ENCODE data around the gene PTCHD4. TPM values are rescaled to one million over a fixed set of nuclear protein-coding genes. Genes with fewer than 3 reads are reported as not detected.

Gene PTCHD4
- total and polyA plus RNA-seq, 2 of the 13 experiments (the other 11 are each of a cell fraction or from before 2014, with no cell fraction given), result 28.4 to 32.9 TPM

DNA sequence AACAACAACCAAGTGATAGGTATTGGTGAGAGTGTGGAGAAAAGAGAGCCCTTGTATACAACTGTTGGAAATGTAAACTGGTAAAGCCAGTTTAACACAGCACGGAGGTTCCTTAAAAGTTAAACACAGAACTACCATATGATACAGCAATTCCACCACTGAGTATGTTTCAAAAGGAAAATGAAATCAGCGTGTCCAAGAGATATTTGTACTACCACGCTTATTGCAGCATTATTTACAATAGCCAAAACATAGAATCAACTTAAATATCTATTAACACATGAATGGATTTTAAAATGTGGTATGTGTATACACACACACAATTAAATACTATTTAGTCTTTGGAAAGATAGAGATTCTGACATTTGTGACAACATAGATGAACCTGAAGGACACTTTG, 1.1 kb downstream of the PTCHD4 start (continued):
- 0 out of 2 replicates have a peak, but pooled peaks have one; percentile 35 for TF ChIP-seq MIXL1 (CRISPR knock-in tag; IDR thresholded peaks at IDR 0.05)
- 0 out of 2 replicates have a peak, but pooled peaks have one; percentile 35 for TF ChIP-seq TGIF2 (CRISPR knock-in tag; IDR thresholded peaks at IDR 0.05)
- no peak for TF ChIP-seq ZIK1 (CRISPR knock-in tag; IDR thresholded peaks at IDR 0.05; ENCODE audit: borderline replicate concordance, low read depth)
- TF ChIP-seq MTF2 (CRISPR knock-in tag; IDR thresholded peaks at IDR 0.05; ENCODE audit: borderline replicate concordance), result no peak
- no peak for TF ChIP-seq TRIM24 (CRISPR knock-in tag; IDR thresholded peaks at IDR 0.05)
- TF ChIP-seq, protein P1, sequence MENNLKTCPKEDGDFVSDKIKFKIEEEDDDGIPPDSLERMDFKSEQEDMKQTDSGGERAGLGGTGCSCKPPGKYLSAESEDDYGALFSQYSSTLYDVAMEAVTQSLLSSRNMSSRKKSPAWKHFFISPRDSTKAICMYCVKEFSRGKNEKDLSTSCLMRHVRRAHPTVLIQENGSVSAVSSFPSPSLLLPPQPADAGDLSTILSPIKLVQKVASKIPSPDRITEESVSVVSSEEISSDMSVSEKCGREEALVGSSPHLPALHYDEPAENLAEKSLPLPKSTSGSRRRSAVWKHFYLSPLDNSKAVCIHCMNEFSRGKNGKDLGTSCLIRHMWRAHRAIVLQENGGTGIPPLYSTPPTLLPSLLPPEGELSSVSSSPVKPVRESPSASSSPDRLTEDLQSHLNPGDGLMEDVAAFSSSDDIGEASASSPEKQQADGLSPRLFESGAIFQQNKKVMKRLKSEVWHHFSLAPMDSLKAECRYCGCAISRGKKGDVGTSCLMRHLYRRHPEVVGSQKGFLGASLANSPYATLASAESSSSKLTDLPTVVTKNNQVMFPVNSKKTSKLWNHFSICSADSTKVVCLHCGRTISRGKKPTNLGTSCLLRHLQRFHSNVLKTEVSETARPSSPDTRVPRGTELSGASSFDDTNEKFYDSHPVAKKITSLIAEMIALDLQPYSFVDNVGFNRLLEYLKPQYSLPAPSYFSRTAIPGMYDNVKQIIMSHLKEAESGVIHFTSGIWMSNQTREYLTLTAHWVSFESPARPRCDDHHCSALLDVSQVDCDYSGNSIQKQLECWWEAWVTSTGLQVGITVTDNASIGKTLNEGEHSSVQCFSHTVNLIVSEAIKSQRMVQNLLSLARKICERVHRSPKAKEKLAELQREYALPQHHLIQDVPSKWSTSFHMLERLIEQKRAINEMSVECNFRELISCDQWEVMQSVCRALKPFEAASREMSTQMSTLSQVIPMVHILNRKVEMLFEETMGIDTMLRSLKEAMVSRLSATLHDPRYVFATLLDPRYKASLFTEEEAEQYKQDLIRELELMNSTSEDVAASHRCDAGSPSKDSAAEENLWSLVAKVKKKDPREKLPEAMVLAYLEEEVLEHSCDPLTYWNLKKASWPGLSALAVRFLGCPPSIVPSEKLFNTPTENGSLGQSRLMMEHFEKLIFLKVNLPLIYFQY (CRISPR knock-in tag; IDR thresholded peaks at IDR 0.05; ENCODE audit: borderline replicate concordance), result no peak
- TF ChIP-seq DMAP1 (CRISPR knock-in tag; IDR thresholded peaks at IDR 0.05), result peak; percentile 43; the same call in 1 of the 2 replicates
- no peak for TF ChIP-seq RFXAP (CRISPR knock-in tag; IDR thresholded peaks at IDR 0.05; ENCODE audit: borderline replicate concordance)
- TF ChIP-seq NFIC (IDR thresholded peaks at IDR 0.05; ENCODE audit: low read length), result no peak
- TF ChIP-seq, protein P2, sequence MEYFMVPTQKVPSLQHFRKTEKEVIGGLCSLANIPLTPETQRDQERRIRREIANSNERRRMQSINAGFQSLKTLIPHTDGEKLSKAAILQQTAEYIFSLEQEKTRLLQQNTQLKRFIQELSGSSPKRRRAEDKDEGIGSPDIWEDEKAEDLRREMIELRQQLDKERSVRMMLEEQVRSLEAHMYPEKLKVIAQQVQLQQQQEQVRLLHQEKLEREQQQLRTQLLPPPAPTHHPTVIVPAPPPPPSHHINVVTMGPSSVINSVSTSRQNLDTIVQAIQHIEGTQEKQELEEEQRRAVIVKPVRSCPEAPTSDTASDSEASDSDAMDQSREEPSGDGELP (IDR thresholded peaks at IDR 0.05; ENCODE audit: borderline replicate concordance, low read depth), result 0 out of 2 replicates have a peak, but pooled peaks have one; percentile 13
- TF ChIP-seq ZFP1 (CRISPR knock-in tag; IDR thresholded peaks at IDR 0.05), result 0 out of 2 replicates have a peak, but pooled peaks have one; percentile 29
- 0 out of 2 replicates have a peak, but pooled peaks have one; percentile 49 for TF ChIP-seq DNMT3B (CRISPR knock-in tag; conservative IDR thresholded peaks at IDR 0.05)
- TF ChIP-seq, protein P3, sequence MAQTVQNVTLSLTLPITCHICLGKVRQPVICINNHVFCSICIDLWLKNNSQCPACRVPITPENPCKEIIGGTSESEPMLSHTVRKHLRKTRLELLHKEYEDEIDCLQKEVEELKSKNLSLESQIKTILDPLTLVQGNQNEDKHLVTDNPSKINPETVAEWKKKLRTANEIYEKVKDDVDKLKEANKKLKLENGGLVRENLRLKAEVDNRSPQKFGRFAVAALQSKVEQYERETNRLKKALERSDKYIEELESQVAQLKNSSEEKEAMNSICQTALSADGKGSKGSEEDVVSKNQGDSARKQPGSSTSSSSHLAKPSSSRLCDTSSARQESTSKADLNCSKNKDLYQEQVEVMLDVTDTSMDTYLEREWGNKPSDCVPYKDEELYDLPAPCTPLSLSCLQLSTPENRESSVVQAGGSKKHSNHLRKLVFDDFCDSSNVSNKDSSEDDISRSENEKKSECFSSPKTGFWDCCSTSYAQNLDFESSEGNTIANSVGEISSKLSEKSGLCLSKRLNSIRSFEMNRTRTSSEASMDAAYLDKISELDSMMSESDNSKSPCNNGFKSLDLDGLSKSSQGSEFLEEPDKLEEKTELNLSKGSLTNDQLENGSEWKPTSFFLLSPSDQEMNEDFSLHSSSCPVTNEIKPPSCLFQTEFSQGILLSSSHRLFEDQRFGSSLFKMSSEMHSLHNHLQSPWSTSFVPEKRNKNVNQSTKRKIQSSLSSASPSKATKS (CRISPR knock-in tag; IDR thresholded peaks at IDR 0.05), result 0 out of 2 replicates have a peak, but pooled peaks have one; percentile 8
- TF ChIP-seq KAT7 (CRISPR knock-in tag; IDR thresholded peaks at IDR 0.05; ENCODE audit: borderline replicate concordance), result peak; percentile 91
- TF ChIP-seq, protein P4, sequence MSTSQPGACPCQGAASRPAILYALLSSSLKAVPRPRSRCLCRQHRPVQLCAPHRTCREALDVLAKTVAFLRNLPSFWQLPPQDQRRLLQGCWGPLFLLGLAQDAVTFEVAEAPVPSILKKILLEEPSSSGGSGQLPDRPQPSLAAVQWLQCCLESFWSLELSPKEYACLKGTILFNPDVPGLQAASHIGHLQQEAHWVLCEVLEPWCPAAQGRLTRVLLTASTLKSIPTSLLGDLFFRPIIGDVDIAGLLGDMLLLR (CRISPR knock-in tag; IDR thresholded peaks at IDR 0.05), result no peak

Measured in HepG2 (cell line).